Spleen (tissue), 11 donors: ENCODE results near the gene FGD6. TPM values are rescaled to one million over a fixed set of nuclear protein-coding genes. Genes with fewer than 3 reads are reported as not detected.

Experiments used
- DNase-seq: peaks from one replicate; pipeline ENCODE4 v3.0.0-alpha.2; 2020
- H3K27ac ChIP-seq, 8 donors: fragments of 200-600 bp; sonication (generic) in 7 of 8; 1 replicate in 4 of 8; 2 replicates in 4 of 8; pipeline versions ENCODE4 v1.5.0 to v1.8.0; 2016 to 2021; ENCODE audit warnings: inconsistent platforms in 4 of 8, mild to moderate bottlenecking in 4 of 8, moderate library complexity in 1 of 8
- H3K27me3 ChIP-seq, 7 donors: fragments of 200-600 bp; sonication (generic) in 6 of 7; replicated peaks in 1 of 7; 1 replicate in 4 of 7; 2 replicates in 3 of 7; pipeline versions ENCODE4 v1.5.0 to v1.8.0; 2016 to 2021; ENCODE audit warnings: inconsistent platforms in 3 of 7, mild to moderate bottlenecking in 1 of 7
- H3K36me3 ChIP-seq, 6 donors: fragments of 200-600 bp; sonication (generic) in 5 of 6; 1 replicate in 4 of 6; 2 replicates in 2 of 6; pipeline versions ENCODE4 v1.5.0 to v1.8.0; 2016 to 2021; ENCODE audit warnings: inconsistent platforms in 2 of 6
- H3K4me1 ChIP-seq, 6 donors: fragments of 200-600 bp; sonication (generic) in 5 of 6; 1 replicate in 3 of 6; 2 replicates in 3 of 6; pipeline versions ENCODE4 v1.5.0 to v1.8.0; 2016 to 2021; ENCODE audit warnings: inconsistent platforms in 3 of 6
- H3K4me3 ChIP-seq, 8 donors: fragments of 200-600 bp; sonication (generic) in 7 of 8; 1 replicate in 4 of 8; 2 replicates in 4 of 8; pipeline versions ENCODE4 v1.5.0 to v1.8.0; 2016 to 2021; ENCODE audit warnings: inconsistent platforms in 4 of 8, mild to moderate bottlenecking in 4 of 8, moderate library complexity in 2 of 8
- H3K9me3 ChIP-seq, 8 donors: fragments of 200-600 bp; sonication (generic) in 7 of 8; 1 replicate in 4 of 8; 2 replicates in 4 of 8; pipeline versions ENCODE4 v1.5.0 to v1.8.0; 2016 to 2021; ENCODE audit warnings: inconsistent platforms in 4 of 8
- POLR2A ChIP-seq, 3 donors: fragments of 450-650 bp; IDR thresholded peaks; one replicate each; pipeline ENCODE4 v1.5.1; 2017; ENCODE audit warnings: antibody characterized with exemption in 3 of 3, mild to moderate bottlenecking in 1 of 3
- POLR2AphosphoS5 ChIP-seq, 3 donors: sonication (generic); formaldehyde crosslinking; IDR thresholded peaks; one replicate each; pipeline ENCODE4 v1.5.1; 2017; ENCODE audit warnings: antibody characterized with exemption in 3 of 3
- WGBS, 5 donors: extraction: QIAGEN DNeasy Blood & Tissue Kit in 3 of 5; methylation state at CpG; one replicate each; pipeline versions ENCODE4 v1.1.5 to v1.1.7; 2013 to 2018; 5-methylcytosine and 5-hydroxymethylcytosine counted together
- intact Hi-C: fragments of 100-400 bp; cut with DNase I; formaldehyde crosslinking; loops from one replicate; pipeline ENCODE4 v1.15.0; 2023; ENCODE audit warnings: low total_unique reads
- polyA plus RNA-seq, 3 donors: library from polyadenylated mRNA; stranded (reverse); fragments of 200-250 nt; gene quantifications; one replicate each; pipeline ENCODE4 v1.2.1, GENCODE V29; 2013
- total RNA-seq, 7 donors: library from RNA; depleted of rRNA in 3 of 7; stranded (reverse); fragments of >200 nt in 3 of 7; fragmentation: NEBNext Ultra II Directional in 4 of 7; extraction: Animal tissue kit (Norgen Biotek cat#: 25700) in 4 of 7; gene quantifications; one replicate each; pipeline versions ENCODE4 v1.1.0 to v1.2.1, GENCODE V29; 2016 to 2021
- TF ChIP-seq, protein P1 (sequence below), 11 experiments: fragments of 200-600 bp in 7 of 11; fragments of 450-650 bp in 4 of 11; sonication (generic) in 4 of 11; IDR thresholded peaks in 8 of 11; conservative IDR thresholded peaks in 3 of 11; 1 replicate in 7 of 11; 2 replicates in 4 of 11; pipeline versions ENCODE4 v1.4.0 to v1.8.0; 2016 to 2021; ENCODE audit warnings: antibody characterized with exemption in 11 of 11, inconsistent platforms in 4 of 11, mild to moderate bottlenecking in 1 of 11
- donor health status: healthy with polysubstance abuse.
- donor health status: DM: no; HTN: no; CAD: no; lungs with moderate emphysema.
- donor health status: DM: no; HTN: no; CAD: no.
- donor health status: Bipolar disorder and iron deficiency.
- donor health status: healthy.
- donor health status: DM: no; HTN: no; CAD: no.
- donor health status: DM: yes; HTN: yes; CAD: no.

Gene FGD6
- total and polyA plus RNA-seq, 10 donors: 0.78 to 13.0 (median 10.4) TPM

DNA sequence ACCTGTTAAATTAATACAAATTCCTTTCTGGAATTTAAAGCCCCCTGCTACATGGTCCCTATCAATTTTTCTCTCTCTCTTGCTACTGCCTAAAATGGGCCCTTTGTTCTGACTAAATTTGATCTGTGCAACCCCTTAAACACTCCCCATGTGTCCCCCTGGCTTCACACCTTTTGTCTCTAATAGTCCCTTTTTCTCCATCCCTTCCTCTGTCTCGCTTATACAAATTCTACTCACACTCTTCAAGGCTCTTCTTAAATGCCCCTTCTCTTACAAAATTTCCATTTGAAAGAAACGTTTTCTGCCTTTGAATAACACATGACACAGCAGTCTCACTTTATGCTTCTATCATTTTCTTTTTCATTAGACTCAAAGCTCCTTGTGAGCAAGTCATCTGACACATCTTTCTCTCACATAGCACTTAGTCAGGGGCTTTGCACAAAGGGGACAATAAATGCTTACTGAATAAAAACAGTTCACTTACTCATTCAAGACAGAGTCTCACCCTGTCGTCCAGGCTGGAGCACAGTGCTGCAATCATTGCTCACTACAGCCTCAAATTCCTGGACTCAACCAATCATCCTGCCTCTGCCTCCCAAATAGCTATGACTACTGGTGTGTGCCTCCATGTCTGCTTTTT, 102.4 kb downstream of the FGD6 start:
- intact Hi-C loops: loop anchor here (5.0 kb wide), 2 partner anchors 217 to 417 kb away; no protein-coding TSS in a partner anchor
- Histone ChIP-seq H3K4me1 (peaks cover 0 to 15% (median 5%) of the 10 kb centered on the region in 6 donors), H3K4me3 (no peak overlapping the region), H3K27me3 (no peaks in the 10 kb centered on the region), H3K27ac (no peak overlapping the region), H3K9me3 (no peaks in the 10 kb centered on the region), H3K36me3 (no peaks in the 10 kb centered on the region)
- TF ChIP-seq, protein P1, sequence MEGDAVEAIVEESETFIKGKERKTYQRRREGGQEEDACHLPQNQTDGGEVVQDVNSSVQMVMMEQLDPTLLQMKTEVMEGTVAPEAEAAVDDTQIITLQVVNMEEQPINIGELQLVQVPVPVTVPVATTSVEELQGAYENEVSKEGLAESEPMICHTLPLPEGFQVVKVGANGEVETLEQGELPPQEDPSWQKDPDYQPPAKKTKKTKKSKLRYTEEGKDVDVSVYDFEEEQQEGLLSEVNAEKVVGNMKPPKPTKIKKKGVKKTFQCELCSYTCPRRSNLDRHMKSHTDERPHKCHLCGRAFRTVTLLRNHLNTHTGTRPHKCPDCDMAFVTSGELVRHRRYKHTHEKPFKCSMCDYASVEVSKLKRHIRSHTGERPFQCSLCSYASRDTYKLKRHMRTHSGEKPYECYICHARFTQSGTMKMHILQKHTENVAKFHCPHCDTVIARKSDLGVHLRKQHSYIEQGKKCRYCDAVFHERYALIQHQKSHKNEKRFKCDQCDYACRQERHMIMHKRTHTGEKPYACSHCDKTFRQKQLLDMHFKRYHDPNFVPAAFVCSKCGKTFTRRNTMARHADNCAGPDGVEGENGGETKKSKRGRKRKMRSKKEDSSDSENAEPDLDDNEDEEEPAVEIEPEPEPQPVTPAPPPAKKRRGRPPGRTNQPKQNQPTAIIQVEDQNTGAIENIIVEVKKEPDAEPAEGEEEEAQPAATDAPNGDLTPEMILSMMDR (IDR thresholded peaks at IDR 0.05 in 8 of 11, conservative IDR thresholded peaks at IDR 0.05 in 3 of 11): no peak
- TF ChIP-seq POLR2AphosphoS5 (IDR thresholded peaks at IDR 0.05) (no peak), POLR2A (IDR thresholded peaks at IDR 0.05) (no peak)
- WGBS, 5 donors: 65 to 79% (median 66%) methylated on average over 3 of the region's 3 CpGs
- no peak for DNase-seq

DNA sequence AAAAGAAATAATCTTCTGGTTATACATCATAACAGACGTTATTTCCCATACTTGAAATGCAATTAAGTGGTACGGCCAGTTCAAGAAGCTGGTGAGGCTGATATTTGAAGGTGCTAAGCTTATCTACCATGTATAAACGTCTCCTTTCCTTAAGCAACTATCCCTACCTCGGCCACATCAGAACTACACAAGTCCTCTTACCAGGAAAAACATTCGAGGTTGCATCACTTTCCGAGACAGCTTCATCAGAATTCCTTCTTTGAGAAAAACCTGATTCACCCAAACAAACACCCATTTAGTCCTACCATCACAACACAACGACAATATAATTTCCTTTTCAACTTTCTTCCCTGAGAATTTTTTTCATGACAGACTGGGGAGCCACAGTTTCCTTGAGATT, 109.9 kb downstream of the FGD6 start:
- H3K36me3 ChIP-seq: no peaks in the 10 kb centered on the region

DNA sequence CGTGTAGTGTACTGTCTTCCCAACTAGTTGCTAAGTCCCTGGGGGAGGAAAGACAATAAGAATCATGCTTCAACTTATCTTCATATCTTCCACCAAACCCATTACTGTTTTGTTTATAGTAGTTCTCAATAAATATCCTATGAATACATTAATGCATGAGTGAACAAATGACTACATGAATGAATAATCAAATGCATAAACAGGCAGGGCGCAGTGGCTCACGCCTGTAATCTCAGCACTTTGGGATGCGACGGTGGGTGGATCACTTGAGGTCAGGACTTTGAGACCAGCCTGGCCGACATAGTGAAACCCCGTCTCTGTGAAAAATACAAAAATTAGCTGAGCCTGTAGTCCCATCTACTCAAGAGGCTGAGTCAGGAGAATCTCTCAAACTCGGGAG, 111.7 kb downstream of the FGD6 start:
- TF ChIP-seq POLR2AphosphoS5 (IDR thresholded peaks at IDR 0.05): no peak
- TF ChIP-seq, protein P1 (IDR thresholded peaks at IDR 0.05 in 8 of 11, conservative IDR thresholded peaks at IDR 0.05 in 3 of 11): no peak
- no peak for TF ChIP-seq POLR2A (IDR thresholded peaks at IDR 0.05)
- Histone ChIP-seq H3K36me3 (no peaks in the 10 kb centered on the region), H3K9me3 (no peaks in the 10 kb centered on the region), H3K27me3 (no peaks in the 10 kb centered on the region), H3K4me1 (no peaks in the 10 kb centered on the region), H3K4me3 (no peak overlapping the region), H3K27ac (no peak overlapping the region)
- 83 to 94% (median 91%) methylated on average over 8 of the region's 8 CpGs for WGBS, 5 donors
- intact Hi-C loops: no loop called here
- no peak for DNase-seq

More for the DNA sequence above, 109.9 kb downstream of the FGD6 start:
- H3K27me3 ChIP-seq: no peaks in the 10 kb centered on the region
- intact Hi-C loops: no loop called here
- WGBS, 5 donors: 88 to 93% (median 90%) methylated on average over 7 of the region's 7 CpGs
- H3K27ac ChIP-seq: no peak overlapping the region
- no peaks in the 10 kb centered on the region for H3K4me1 ChIP-seq
- no peak for TF ChIP-seq POLR2AphosphoS5 (IDR thresholded peaks at IDR 0.05)
- DNase-seq: no peak
- no peak overlapping the region for H3K4me3 ChIP-seq
- no peaks in the 10 kb centered on the region for H3K9me3 ChIP-seq

DNA sequence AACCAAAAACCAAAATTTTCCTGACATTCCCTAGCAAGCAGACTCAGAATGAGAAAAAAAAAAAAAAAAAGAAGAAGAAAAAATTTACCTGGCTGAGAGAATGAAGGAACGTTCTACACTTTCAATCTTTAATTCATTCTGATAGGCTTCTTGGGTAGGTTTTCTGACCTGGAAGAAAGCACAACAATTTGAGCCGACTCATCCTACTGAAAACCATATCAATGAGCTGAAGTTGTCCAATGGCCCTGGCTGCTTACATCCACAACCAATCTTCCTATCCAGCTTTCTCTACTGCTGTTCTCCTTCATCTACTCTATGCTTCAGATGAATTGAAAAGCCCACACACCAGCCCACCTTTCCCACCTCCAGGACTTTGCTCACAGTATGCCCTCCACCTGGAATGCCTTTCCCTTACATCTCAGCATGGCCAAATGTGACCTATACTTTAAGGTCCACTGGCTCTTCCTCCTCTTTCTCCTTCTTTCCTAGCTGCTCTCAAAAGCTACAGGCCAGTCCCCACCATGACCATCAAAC, 112.3 kb downstream of the FGD6 start:
- Histone ChIP-seq H3K9me3 (no peaks in the 10 kb centered on the region), H3K27ac (no peak overlapping the region), H3K4me1 (no peaks in the 10 kb centered on the region), H3K36me3 (no peaks in the 10 kb centered on the region), H3K27me3 (no peaks in the 10 kb centered on the region), H3K4me3 (no peak overlapping the region)
- TF ChIP-seq POLR2A (IDR thresholded peaks at IDR 0.05) (no peak), POLR2AphosphoS5 (IDR thresholded peaks at IDR 0.05) (no peak)
- TF ChIP-seq, protein P1 (IDR thresholded peaks at IDR 0.05 in 8 of 11, conservative IDR thresholded peaks at IDR 0.05 in 3 of 11): no peak
- 84 to 96% (median 85%) methylated on average over 2 of the region's 2 CpGs for WGBS, 5 donors
- intact Hi-C loops: no loop called here
- no peak for DNase-seq
